Measurements from ENCODE around the gene SMARCA2. TPM values are rescaled to one million over a fixed set of nuclear protein-coding genes. Genes with fewer than 3 reads are reported as not detected.

SMARCA2 gene
- total and polyA plus RNA-seq, 2 donors (not counting 1 experiment from before 2014, with no cell fraction given), result 75.3 to 250 TPM

GRCh38 chr9:2032234-2032633 lies 17.1 kb downstream of the SMARCA2 start:
- Histone ChIP-seq H4K20me1 (ENCODE audit: control insufficient read depth, insufficient read depth, low read length, poor library complexity, severe bottlenecking) (peaks cover 48% of the 10 kb centered on the region), H3K4me2 (replicated peaks; ENCODE audit: low read depth, low read length, poor library complexity, severe bottlenecking) (no peak overlapping the region), H3K4me3 (ENCODE audit: control extremely low read depth in 1 of 5, extremely low read depth in 1 of 5, insufficient read depth in 1 of 5, low read depth in 2 of 5, low read length in 4 of 5) (no peak overlapping the region), H2AFZ (ENCODE audit: insufficient read depth, low read depth, low read length, poor library complexity, severe bottlenecking) (no peak overlapping the region), H3K9ac (ENCODE audit: low read length) (no peak overlapping the region), H3K9me3 (ENCODE audit: control extremely low read depth in 1 of 3, control insufficient read depth in 2 of 3, insufficient read depth in 1 of 3, low read length in 2 of 3) (no peaks in the 10 kb centered on the region), H3K36me3 (replicated peaks in 1 of 2; ENCODE audit: control extremely low read depth in 1 of 2, control insufficient read depth in 1 of 2, extremely low read depth in 1 of 2, insufficient read depth in 2 of 2, low read length in 1 of 2) (peaks cover 2 to 57% of the 10 kb centered on the region in 2 experiments), H3K79me2 (ENCODE audit: control insufficient read depth, insufficient read depth, low read length) (peaks cover 60% of the 10 kb centered on the region), H3K4me1 (ENCODE audit: control insufficient read depth in 2 of 2, insufficient read depth in 2 of 2, low read length in 2 of 2) (peaks cover 3 to 14% of the 10 kb centered on the region in 2 donors), H3K27me3 (replicated peaks in 1 of 4; ENCODE audit: control extremely low read depth in 1 of 4, control insufficient read depth in 3 of 4, insufficient read depth in 4 of 4, low read length in 3 of 4) (no peaks in the 10 kb centered on the region), H3K27ac (ENCODE audit: low read length in 2 of 2) (no peak overlapping the region)
- Mint-ChIP-seq H3K27me3 (no peaks in the 10 kb centered on the region), H3K4me1 (peaks cover 36% of the 10 kb centered on the region), H3K9me3 (ENCODE audit: insufficient read depth) (no peaks in the 10 kb centered on the region), H3K4me3 (no peak overlapping the region), H3K27ac (no peak overlapping the region)
- ATAC-seq (ENCODE audit: low read depth) (no peak), DNase-seq (no peak)
- whole genome bisulfite sequencing (ENCODE audit: insufficient coverage), result 60% methylated on average over 5 of the region's 5 CpGs
- CTCF ChIA-PET, result no interaction called here
- POLR2A ChIA-PET, result no interaction called here
- intact Hi-C loops (cut with micrococcal nuclease), result no loop called here
- TF ChIP-seq EZH2 (IDR thresholded peaks at IDR 0.05; ENCODE audit: borderline replicate concordance, insufficient read depth, low read depth, low read length, poor library complexity, severe bottlenecking) (no peak), CTCF (IDR thresholded peaks at IDR 0.05) (no peak)

GRCh38 chr9:2036844-2037243 lies 21.7 kb downstream of the SMARCA2 start:
- no peak overlapping the region for H3K4me3 Mint-ChIP-seq
- Histone ChIP-seq H4K20me1 (ENCODE audit: control insufficient read depth, insufficient read depth, low read length, poor library complexity, severe bottlenecking) (peaks cover 11% of the 10 kb centered on the region), H3K27me3 (replicated peaks in 1 of 4; ENCODE audit: control extremely low read depth in 1 of 4, control insufficient read depth in 3 of 4, insufficient read depth in 4 of 4, low read length in 3 of 4) (no peaks in the 10 kb centered on the region), H3K27ac (ENCODE audit: low read length in 2 of 2) (no peak overlapping the region), H3K79me2 (ENCODE audit: control insufficient read depth, insufficient read depth, low read length) (peaks cover 21% of the 10 kb centered on the region), H3K36me3 (replicated peaks in 1 of 2; ENCODE audit: control extremely low read depth in 1 of 2, control insufficient read depth in 1 of 2, extremely low read depth in 1 of 2, insufficient read depth in 2 of 2, low read length in 1 of 2) (peaks cover 14 to 75% of the 10 kb centered on the region in 2 experiments), H3K4me2 (replicated peaks; ENCODE audit: low read depth, low read length, poor library complexity, severe bottlenecking) (no peak overlapping the region), H3K4me3 (ENCODE audit: control extremely low read depth in 1 of 5, extremely low read depth in 1 of 5, insufficient read depth in 1 of 5, low read depth in 2 of 5, low read length in 4 of 5) (no peak overlapping the region), H3K4me1 (ENCODE audit: control insufficient read depth in 2 of 2, insufficient read depth in 2 of 2, low read length in 2 of 2) (no peaks in the 10 kb centered on the region), H3K9ac (ENCODE audit: low read length) (no peak overlapping the region), H2AFZ (ENCODE audit: insufficient read depth, low read depth, low read length, poor library complexity, severe bottlenecking) (no peak overlapping the region), H3K9me3 (ENCODE audit: control extremely low read depth in 1 of 3, control insufficient read depth in 2 of 3, insufficient read depth in 1 of 3, low read length in 2 of 3) (no peaks in the 10 kb centered on the region)
- no peak overlapping the region for H3K27ac Mint-ChIP-seq
- ChIA-PET POLR2A (no interaction called here), CTCF (no interaction called here)
- no peaks in the 10 kb centered on the region for H3K27me3 Mint-ChIP-seq
- ATAC-seq (ENCODE audit: low read depth) (no peak), DNase-seq (no peak)
- H3K4me1 Mint-ChIP-seq, result peaks cover 11% of the 10 kb centered on the region
- TF ChIP-seq CTCF (IDR thresholded peaks at IDR 0.05) (no peak), EZH2 (IDR thresholded peaks at IDR 0.05; ENCODE audit: borderline replicate concordance, insufficient read depth, low read depth, low read length, poor library complexity, severe bottlenecking) (no peak)
- intact Hi-C loops (cut with micrococcal nuclease), result no loop called here
- no peaks in the 10 kb centered on the region for H3K9me3 Mint-ChIP-seq (ENCODE audit: insufficient read depth)
- WGBS (ENCODE audit: insufficient coverage), result 97% methylated on average over 3 of the region's 4 CpGs
